Measurements from ENCODE around the gene SETD7.

Gene SETD7

GRCh38 chr4:139457318-139457717 lies 98.7 kb downstream of the SETD7 start:
- no peak for TF ChIP-seq CTCF (conservative IDR thresholded peaks at IDR 0.05; ENCODE audit: low read length)
- H3K4me3 ChIP-seq (ENCODE audit: low read length), result no peak overlapping the region
- DNase-seq (ENCODE audit: low read depth), result no peak

GRCh38 chr4:139455126-139455538 lies 100.9 kb downstream of the SETD7 start:
- no peak for TF ChIP-seq CTCF (conservative IDR thresholded peaks at IDR 0.05; ENCODE audit: low read length)
- DNase-seq (ENCODE audit: low read depth), result no peak
- peak overlapping the region; percentile 99 for H3K4me3 ChIP-seq (ENCODE audit: low read length)

- DNase-seq (ENCODE audit: low read depth), result peak; percentile 89
- TF ChIP-seq CTCF (conservative IDR thresholded peaks at IDR 0.05; ENCODE audit: low read length), result no peak
- H3K4me3 ChIP-seq (ENCODE audit: low read length), result peak within 1 kb of the TSS; percentile 99
Measured at GRCh38 chr4:139454111-139455045, 101.6 kb downstream of the SETD7 start, which contains the start of gene RAB33B. Gene RAB33B, plus strand, starts transcription at chr4:139454121. Its CDS starts 75 bp downstream, at chr4:139454196.

- DNase-seq (ENCODE audit: low read depth), result peak; percentile 97
- H3K4me3 ChIP-seq (ENCODE audit: low read length), result peak overlapping the region; percentile 99
- TF ChIP-seq CTCF (conservative IDR thresholded peaks at IDR 0.05; ENCODE audit: low read length), result no peak
Measured at GRCh38 chr4:139453371-139454110, 102.5 kb downstream of the SETD7 start.

- TF ChIP-seq CTCF (conservative IDR thresholded peaks at IDR 0.05; ENCODE audit: low read length), result peak; percentile 45
- no peak for DNase-seq (ENCODE audit: low read depth)
- peak overlapping the region; percentile 99 for H3K4me3 ChIP-seq (ENCODE audit: low read length)
Measured at GRCh38 chr4:139453041-139453370, 103.0 kb downstream of the SETD7 start.

- no peak for TF ChIP-seq CTCF (conservative IDR thresholded peaks at IDR 0.05; ENCODE audit: low read length)
- no peak overlapping the region; the same call in 1 of the 2 replicates for H3K4me3 ChIP-seq (ENCODE audit: low read length)
- DNase-seq (ENCODE audit: low read depth), result no peak
Measured at GRCh38 chr4:139451997-139452396, 104.0 kb downstream of the SETD7 start.

Data from AG10803 (cell line).